Measurements from ENCODE around the gene UNC5A. TPM values are rescaled to one million over a fixed set of nuclear protein-coding genes. Genes with fewer than 3 reads are reported as not detected.

The UNC5A gene
- polyA plus RNA-seq, 1 donor: 1.0 TPM

DNA sequence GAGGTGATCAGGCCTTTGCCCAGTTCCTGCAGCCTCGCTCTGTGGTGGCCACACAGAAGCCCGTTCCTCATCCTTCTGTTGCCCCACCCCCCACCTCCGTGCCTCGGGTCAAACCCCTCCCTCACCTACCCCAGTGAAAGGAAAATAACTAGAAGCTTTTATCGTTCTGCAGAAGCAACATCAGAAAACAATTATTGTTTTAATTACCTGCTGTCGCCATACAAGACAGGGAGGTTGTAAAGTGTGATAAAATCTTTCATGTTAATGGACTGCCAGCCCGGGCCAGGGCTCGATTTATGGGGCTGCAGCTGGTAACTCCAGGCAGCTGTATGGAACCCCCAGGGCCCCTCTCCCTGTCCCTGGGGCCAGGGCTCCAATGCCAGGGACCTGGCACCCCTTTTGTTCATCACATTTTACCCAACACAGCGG, 20.6 kb downstream of the UNC5A start:
- H3K27me3 ChIP-seq (ENCODE audit: control insufficient read depth, insufficient read depth, low read length): no peaks in the 10 kb centered on the region
- no CpG with 5 or more reads among the region's 9 CpGs for WGBS (ENCODE audit: insufficient coverage, low lambda C conversion rate)
- no peak overlapping the region for H3K27ac ChIP-seq (ENCODE audit: low read length)
- H3K4me3 ChIP-seq (ENCODE audit: low read length): no peak overlapping the region
- DNase-seq: no peak
- H3K36me3 ChIP-seq (ENCODE audit: control insufficient read depth, insufficient read depth, low read length): no peaks in the 10 kb centered on the region
- H3K9me3 ChIP-seq (ENCODE audit: control insufficient read depth, low read depth, low read length): no peaks in the 10 kb centered on the region
- H3K4me1 ChIP-seq (ENCODE audit: control insufficient read depth, insufficient read depth, low read length): no peaks in the 10 kb centered on the region

DNA sequence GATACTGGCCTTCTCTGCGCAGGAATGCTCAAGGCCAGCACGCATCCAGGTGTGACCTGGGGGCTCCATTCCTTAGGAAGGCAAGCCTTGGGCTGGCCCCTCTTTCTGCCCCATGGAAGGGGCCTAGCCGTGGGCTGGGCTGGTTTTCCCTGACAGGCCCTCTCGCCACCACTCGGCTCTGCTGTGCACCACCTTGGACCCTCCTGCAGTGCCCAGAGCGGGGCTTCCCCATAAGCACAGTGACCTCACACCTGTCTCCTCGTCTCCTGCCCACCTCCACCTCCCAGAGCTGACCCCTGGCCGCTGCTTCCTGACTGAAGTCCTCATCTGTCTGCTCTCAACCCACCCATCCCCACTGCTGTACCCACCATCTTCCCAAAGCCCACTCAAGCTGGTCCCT, 21.1 kb downstream of the UNC5A start:
- no peak for DNase-seq
- H3K4me1 ChIP-seq (ENCODE audit: control insufficient read depth, insufficient read depth, low read length): no peaks in the 10 kb centered on the region
- H3K36me3 ChIP-seq (ENCODE audit: control insufficient read depth, insufficient read depth, low read length): no peaks in the 10 kb centered on the region
- no peak overlapping the region for H3K4me3 ChIP-seq (ENCODE audit: low read length)
- no CpG with 5 or more reads among the region's 8 CpGs for WGBS (ENCODE audit: insufficient coverage, low lambda C conversion rate)
- no peaks in the 10 kb centered on the region for H3K27me3 ChIP-seq (ENCODE audit: control insufficient read depth, insufficient read depth, low read length)
- H3K9me3 ChIP-seq (ENCODE audit: control insufficient read depth, low read depth, low read length): no peaks in the 10 kb centered on the region
- H3K27ac ChIP-seq (ENCODE audit: low read length): no peak overlapping the region

DNA sequence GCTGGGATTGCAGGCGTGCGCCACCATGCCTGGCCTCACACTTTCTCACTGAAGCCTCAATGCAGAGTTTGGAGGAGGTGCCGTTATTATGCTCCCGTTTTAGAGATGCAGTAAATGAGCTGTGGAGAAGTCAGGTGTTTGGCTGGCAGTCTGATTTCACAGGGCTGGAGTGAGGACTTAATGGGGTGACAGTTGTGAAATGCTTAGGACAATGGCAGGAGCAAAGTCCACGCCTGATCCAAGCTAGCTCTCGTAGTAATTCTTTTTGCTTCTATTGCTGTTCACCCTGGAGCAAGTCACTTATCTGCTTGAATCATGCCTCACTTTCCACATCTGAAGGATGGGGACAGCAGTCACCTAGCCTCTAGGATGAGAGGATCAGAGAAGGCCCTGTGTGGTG, 21.8 kb downstream of the UNC5A start:
- Histone ChIP-seq H3K4me3 (ENCODE audit: low read length) (no peak overlapping the region), H3K9me3 (ENCODE audit: control insufficient read depth, low read depth, low read length) (no peaks in the 10 kb centered on the region), H3K27ac (ENCODE audit: low read length) (no peak overlapping the region), H3K27me3 (ENCODE audit: control insufficient read depth, insufficient read depth, low read length) (no peaks in the 10 kb centered on the region), H3K4me1 (ENCODE audit: control insufficient read depth, insufficient read depth, low read length) (no peaks in the 10 kb centered on the region), H3K36me3 (ENCODE audit: control insufficient read depth, insufficient read depth, low read length) (no peaks in the 10 kb centered on the region)
- no peak for DNase-seq
- no CpG with 5 or more reads among the region's 6 CpGs for WGBS (ENCODE audit: insufficient coverage, low lambda C conversion rate)

DNA sequence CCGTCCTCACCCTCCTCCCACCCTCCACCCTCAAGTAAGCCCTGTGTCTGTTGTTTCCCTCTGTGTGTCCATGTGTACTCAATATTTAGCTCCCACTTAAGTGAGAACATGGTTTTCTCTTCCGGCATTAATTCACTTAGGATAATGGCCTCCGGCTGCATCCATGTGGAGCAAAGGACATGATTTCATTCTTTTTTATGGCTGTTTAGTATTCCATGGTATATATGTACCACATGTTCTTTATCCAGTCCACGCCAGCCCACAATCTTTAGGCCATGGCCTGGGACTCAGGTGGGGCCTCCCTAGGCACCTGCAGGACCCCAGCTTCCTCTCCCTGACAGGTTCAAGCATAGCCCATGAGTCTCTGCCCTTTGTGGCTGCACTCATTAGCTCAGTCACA, 22.9 kb downstream of the UNC5A start:
- Histone ChIP-seq H3K27ac (ENCODE audit: low read length) (no peak overlapping the region), H3K4me3 (ENCODE audit: low read length) (no peak overlapping the region), H3K27me3 (ENCODE audit: control insufficient read depth, insufficient read depth, low read length) (no peaks in the 10 kb centered on the region), H3K9me3 (ENCODE audit: control insufficient read depth, low read depth, low read length) (no peaks in the 10 kb centered on the region), H3K36me3 (ENCODE audit: control insufficient read depth, insufficient read depth, low read length) (no peaks in the 10 kb centered on the region), H3K4me1 (ENCODE audit: control insufficient read depth, insufficient read depth, low read length) (no peaks in the 10 kb centered on the region)
- no peak for DNase-seq
- WGBS (ENCODE audit: insufficient coverage, low lambda C conversion rate): no CpG with 5 or more reads among the region's 4 CpGs

DNA sequence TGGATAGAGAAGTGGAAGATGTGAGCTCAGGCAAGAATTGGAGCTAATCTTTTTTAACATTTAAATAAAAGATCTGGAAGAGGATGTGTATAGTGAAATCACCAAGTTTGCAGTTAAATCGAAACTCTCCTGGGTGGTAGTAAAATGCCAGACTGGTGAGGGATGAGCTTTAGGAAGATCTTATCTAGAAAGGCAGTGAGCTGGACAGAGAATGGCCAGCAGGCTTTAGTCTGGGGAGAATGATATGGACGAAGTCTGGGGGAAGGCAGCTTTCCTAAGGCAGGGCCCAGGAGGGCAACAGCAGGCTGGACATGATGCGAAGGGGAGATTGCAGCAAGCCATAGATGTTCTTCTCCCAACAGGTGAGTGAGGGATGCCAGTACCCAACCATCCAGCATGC, 25.6 kb downstream of the UNC5A start:
- DNase-seq: no peak
- H3K27ac ChIP-seq (ENCODE audit: low read length): no peak overlapping the region
- no peaks in the 10 kb centered on the region for H3K36me3 ChIP-seq (ENCODE audit: control insufficient read depth, insufficient read depth, low read length)
- H3K4me1 ChIP-seq (ENCODE audit: control insufficient read depth, insufficient read depth, low read length): no peaks in the 10 kb centered on the region
- no peaks in the 10 kb centered on the region for H3K9me3 ChIP-seq (ENCODE audit: control insufficient read depth, low read depth, low read length)
- WGBS (ENCODE audit: insufficient coverage, low lambda C conversion rate): 80% methylated on average over 1 of the region's 3 CpGs
- H3K4me3 ChIP-seq (ENCODE audit: low read length): no peak overlapping the region
- no peaks in the 10 kb centered on the region for H3K27me3 ChIP-seq (ENCODE audit: control insufficient read depth, insufficient read depth, low read length)

DNA sequence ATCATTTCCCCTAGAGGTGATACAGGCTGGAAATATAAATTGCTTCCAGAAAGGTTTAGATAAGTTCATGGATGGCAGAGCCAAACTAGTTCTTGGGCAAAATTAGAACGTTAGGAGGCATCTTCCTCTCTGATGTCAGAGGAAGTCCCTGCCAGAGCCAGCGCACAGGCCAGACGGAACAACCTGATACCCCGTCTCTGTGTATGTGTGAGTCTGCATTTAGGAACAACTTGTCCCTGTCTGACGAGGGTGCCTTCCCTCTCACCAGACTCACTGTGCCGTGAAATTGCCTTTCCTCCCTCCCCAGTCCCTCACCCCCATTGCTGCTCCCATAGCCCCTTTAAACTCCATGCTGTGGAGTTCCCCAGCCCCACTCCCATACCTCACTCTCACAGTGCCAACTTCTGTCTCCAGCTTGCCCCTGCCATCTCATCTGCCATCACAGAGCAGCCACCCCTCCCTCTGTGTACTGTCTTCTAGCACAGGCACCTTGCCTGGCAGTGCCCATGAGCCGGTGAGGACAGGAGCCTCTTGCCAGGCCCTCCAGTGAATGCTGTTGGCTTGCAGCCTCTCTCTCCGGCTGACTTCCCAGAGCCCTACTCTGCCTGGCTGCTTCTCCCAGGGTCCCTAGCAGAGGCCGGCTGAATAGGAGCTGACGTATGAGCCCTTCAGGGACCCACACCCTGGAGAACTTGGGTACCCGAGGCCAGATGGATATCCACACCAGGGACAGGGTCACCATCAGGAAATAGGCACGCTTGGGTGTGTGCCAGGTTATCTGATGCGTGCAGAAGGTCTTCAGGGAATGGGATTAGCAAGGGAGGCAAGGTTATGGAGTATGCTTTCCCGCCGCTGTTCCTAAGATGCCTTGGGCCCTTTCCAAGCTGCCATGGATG, 26.7 kb downstream of the UNC5A start:
- H3K27ac ChIP-seq (ENCODE audit: low read length): no peak overlapping the region
- WGBS (ENCODE audit: insufficient coverage, low lambda C conversion rate): no CpG with 5 or more reads among the region's 15 CpGs
- no peaks in the 10 kb centered on the region for H3K9me3 ChIP-seq (ENCODE audit: control insufficient read depth, low read depth, low read length)
- H3K4me1 ChIP-seq (ENCODE audit: control insufficient read depth, insufficient read depth, low read length): no peaks in the 10 kb centered on the region
- no peak overlapping the region for H3K4me3 ChIP-seq (ENCODE audit: low read length)
- H3K27me3 ChIP-seq (ENCODE audit: control insufficient read depth, insufficient read depth, low read length): no peaks in the 10 kb centered on the region
- H3K36me3 ChIP-seq (ENCODE audit: control insufficient read depth, insufficient read depth, low read length): no peaks in the 10 kb centered on the region
- DNase-seq: no peak

DNA sequence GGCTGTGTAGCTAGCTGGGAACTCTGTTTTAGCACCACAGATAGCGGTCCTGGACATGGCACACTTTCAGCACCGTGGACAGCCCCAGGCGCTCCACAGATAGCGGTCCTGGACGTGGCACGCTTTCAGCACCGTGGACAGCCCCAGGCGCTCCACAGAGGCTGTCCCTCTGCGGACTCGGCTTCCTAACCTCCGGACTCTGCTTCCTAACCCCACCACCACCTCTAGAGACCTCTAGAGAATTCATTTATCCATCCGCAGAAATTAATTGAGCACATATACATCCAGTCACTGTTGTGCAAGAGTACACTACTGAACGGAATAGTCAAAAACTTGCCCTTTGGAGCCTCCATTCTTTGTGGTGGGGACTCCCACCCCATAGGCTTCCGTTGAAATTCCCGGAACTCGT, 27.4 kb downstream of the UNC5A start:
- Histone ChIP-seq H3K36me3 (ENCODE audit: control insufficient read depth, insufficient read depth, low read length) (no peaks in the 10 kb centered on the region), H3K9me3 (ENCODE audit: control insufficient read depth, low read depth, low read length) (no peaks in the 10 kb centered on the region), H3K4me3 (ENCODE audit: low read length) (no peak overlapping the region), H3K27ac (ENCODE audit: low read length) (no peak overlapping the region), H3K27me3 (ENCODE audit: control insufficient read depth, insufficient read depth, low read length) (no peaks in the 10 kb centered on the region), H3K4me1 (ENCODE audit: control insufficient read depth, insufficient read depth, low read length) (no peaks in the 10 kb centered on the region)
- DNase-seq: peak; percentile 76 to 78
- WGBS (ENCODE audit: insufficient coverage, low lambda C conversion rate): no CpG with 5 or more reads among the region's 16 CpGs

DNA sequence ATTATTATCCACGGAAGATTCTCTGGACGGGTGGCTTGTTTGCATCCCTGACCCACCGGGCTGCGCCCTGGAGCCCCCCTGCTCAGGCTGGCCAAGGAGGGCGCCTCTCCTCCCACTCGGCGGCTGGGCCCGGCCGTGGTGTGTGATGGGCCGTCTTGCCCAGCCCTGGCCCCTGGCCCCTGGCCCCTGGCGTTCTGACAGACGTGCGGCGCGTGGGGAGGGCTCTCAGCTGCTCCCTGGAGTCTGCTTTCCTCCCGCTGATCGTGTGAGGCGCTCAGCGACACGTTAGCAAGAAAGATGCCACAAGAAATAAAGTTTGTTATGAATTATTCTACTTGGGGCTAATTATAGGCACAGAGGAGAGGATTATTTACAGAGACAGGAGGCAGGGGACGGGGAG, 33.3 kb downstream of the UNC5A start:
- no CpG with 5 or more reads among the region's 21 CpGs for WGBS (ENCODE audit: insufficient coverage, low lambda C conversion rate)
- H3K27me3 ChIP-seq (ENCODE audit: control insufficient read depth, insufficient read depth, low read length): peaks cover 32% of the 10 kb centered on the region

DNA sequence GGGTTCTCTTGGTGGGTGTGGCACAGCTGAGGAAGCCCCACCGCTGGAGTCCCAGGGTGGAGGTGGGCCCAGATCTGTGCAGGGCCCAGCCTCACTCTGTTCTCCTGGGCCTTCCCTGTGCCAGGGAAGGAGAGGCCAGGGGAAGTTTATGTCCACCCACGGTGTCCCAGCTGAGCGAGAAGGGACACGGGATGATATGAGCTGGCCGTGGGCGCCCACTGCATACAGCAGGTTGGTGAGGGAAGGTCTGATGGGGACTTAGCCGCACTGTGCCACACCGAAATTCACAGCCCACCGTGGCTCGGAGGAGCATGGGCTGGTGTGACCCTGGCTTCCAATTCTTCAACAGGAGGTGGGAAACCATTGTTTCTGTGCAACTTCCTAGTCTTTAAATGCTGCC, 33.9 kb downstream of the UNC5A start:
- Histone ChIP-seq H3K27me3 (ENCODE audit: control insufficient read depth, insufficient read depth, low read length) (peaks cover 35% of the 10 kb centered on the region), H3K4me3 (ENCODE audit: low read length) (no peak overlapping the region)
- WGBS (ENCODE audit: insufficient coverage, low lambda C conversion rate): no CpG with 5 or more reads among the region's 10 CpGs

More for the DNA sequence above, 33.3 kb downstream of the UNC5A start:
- DNase-seq: no peak
- H3K9me3 ChIP-seq (ENCODE audit: control insufficient read depth, low read depth, low read length): no peaks in the 10 kb centered on the region
- H3K36me3 ChIP-seq (ENCODE audit: control insufficient read depth, insufficient read depth, low read length): no peaks in the 10 kb centered on the region
- no peak overlapping the region for H3K4me3 ChIP-seq (ENCODE audit: low read length)
- no peaks in the 10 kb centered on the region for H3K4me1 ChIP-seq (ENCODE audit: control insufficient read depth, insufficient read depth, low read length)
- H3K27ac ChIP-seq (ENCODE audit: low read length): no peak overlapping the region

DNA sequence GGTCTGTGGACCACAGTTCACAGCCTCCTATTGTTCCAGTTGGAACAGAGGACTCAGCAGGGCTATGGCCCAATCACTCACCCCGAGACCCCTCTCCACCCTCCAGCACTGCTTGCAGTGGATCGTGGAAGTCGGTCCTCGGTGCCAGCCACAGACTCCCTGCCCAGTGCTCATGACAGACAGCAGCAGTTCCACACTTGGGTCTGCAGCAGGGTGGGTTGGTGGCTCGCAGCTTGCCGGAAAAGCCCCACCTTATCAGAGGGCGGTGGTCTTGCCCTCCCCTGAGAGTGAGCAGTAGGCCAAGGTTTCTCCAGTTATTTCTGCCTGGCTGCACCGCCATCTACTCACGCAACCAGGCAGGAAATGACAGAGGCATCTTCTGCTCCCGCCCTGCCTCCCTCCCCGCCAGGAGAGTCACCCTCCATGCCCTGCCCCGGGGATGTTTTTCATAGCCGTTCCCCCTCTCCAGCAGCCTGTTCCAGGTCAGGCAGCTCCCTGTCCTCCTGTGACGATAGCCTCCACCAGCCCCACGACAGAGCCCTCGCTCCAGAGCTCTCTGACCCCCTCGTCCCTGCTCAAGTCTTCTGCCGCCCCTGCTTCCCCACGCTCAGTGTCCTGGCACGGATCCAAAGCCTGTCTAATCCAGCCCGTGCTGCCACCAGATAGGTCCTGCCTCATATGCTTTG, 34.5 kb downstream of the UNC5A start:
- Histone ChIP-seq H3K27me3 (ENCODE audit: control insufficient read depth, insufficient read depth, low read length) (peaks cover 35% of the 10 kb centered on the region), H3K27ac (ENCODE audit: low read length) (no peak overlapping the region), H3K9me3 (ENCODE audit: control insufficient read depth, low read depth, low read length) (no peaks in the 10 kb centered on the region), H3K4me3 (ENCODE audit: low read length) (no peak overlapping the region), H3K4me1 (ENCODE audit: control insufficient read depth, insufficient read depth, low read length) (no peaks in the 10 kb centered on the region), H3K36me3 (ENCODE audit: control insufficient read depth, insufficient read depth, low read length) (no peaks in the 10 kb centered on the region)
- WGBS (ENCODE audit: insufficient coverage, low lambda C conversion rate): no CpG with 5 or more reads among the region's 21 CpGs
- no peak for DNase-seq

More for the DNA sequence above, 33.9 kb downstream of the UNC5A start:
- no peaks in the 10 kb centered on the region for H3K4me1 ChIP-seq (ENCODE audit: control insufficient read depth, insufficient read depth, low read length)
- DNase-seq: no peak
- H3K9me3 ChIP-seq (ENCODE audit: control insufficient read depth, low read depth, low read length): no peaks in the 10 kb centered on the region
- no peaks in the 10 kb centered on the region for H3K36me3 ChIP-seq (ENCODE audit: control insufficient read depth, insufficient read depth, low read length)
- no peak overlapping the region for H3K27ac ChIP-seq (ENCODE audit: low read length)

All from large intestine (tissue), 3 donors.